ENCODE measurements around the gene AKAP13.

The AKAP13 gene

GRCh38 chr15:85492406-85492805 is 112.0 kb downstream of the AKAP13 start (continued):
- TF ChIP-seq ZNF596 (tag by site-specific recombination; IDR thresholded peaks at IDR 0.05) (no peak), ZNF518A (tag by site-specific recombination; conservative IDR thresholded peaks at IDR 0.05; ENCODE audit: low read depth) (no peak), ZNF24 (tag by site-specific recombination; IDR thresholded peaks at IDR 0.05) (no peak), ELK4 (IDR thresholded peaks at IDR 0.05; ENCODE audit: borderline replicate concordance, low read depth, low read length) (no peak), REPIN1 (tag by site-specific recombination; IDR thresholded peaks at IDR 0.05; ENCODE audit: low read depth) (no peak), ZNF114 (tag by site-specific recombination; IDR thresholded peaks at IDR 0.05) (no peak)
- TF ChIP-seq, protein P1, sequence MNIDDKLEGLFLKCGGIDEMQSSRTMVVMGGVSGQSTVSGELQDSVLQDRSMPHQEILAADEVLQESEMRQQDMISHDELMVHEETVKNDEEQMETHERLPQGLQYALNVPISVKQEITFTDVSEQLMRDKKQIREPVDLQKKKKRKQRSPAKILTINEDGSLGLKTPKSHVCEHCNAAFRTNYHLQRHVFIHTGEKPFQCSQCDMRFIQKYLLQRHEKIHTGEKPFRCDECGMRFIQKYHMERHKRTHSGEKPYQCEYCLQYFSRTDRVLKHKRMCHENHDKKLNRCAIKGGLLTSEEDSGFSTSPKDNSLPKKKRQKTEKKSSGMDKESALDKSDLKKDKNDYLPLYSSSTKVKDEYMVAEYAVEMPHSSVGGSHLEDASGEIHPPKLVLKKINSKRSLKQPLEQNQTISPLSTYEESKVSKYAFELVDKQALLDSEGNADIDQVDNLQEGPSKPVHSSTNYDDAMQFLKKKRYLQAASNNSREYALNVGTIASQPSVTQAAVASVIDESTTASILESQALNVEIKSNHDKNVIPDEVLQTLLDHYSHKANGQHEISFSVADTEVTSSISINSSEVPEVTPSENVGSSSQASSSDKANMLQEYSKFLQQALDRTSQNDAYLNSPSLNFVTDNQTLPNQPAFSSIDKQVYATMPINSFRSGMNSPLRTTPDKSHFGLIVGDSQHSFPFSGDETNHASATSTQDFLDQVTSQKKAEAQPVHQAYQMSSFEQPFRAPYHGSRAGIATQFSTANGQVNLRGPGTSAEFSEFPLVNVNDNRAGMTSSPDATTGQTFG (tag by site-specific recombination; IDR thresholded peaks at IDR 0.05; ENCODE audit: borderline replicate concordance), result no peak

- Histone ChIP-seq H3K9me3 (ENCODE audit: control insufficient read depth, insufficient read depth, low read depth, low read length) (no peaks in the 10 kb centered on the region), H3K27ac (ENCODE audit: extremely low read depth, low read depth, low read length) (no peak overlapping the region), H3K36me3 (ENCODE audit: control insufficient read depth in 2 of 2, insufficient read depth in 1 of 2, low read length in 2 of 2) (no peaks in the 10 kb centered on the region), H3K4me3 (ENCODE audit: low read depth, low read length) (no peak overlapping the region), H3K4me1 (ENCODE audit: control insufficient read depth, insufficient read depth, low read length) (peaks cover 40% of the 10 kb centered on the region)
- TF ChIP-seq ZSCAN18 (tag by site-specific recombination; IDR thresholded peaks at IDR 0.05), result no peak
- TF ChIP-seq, protein P2, sequence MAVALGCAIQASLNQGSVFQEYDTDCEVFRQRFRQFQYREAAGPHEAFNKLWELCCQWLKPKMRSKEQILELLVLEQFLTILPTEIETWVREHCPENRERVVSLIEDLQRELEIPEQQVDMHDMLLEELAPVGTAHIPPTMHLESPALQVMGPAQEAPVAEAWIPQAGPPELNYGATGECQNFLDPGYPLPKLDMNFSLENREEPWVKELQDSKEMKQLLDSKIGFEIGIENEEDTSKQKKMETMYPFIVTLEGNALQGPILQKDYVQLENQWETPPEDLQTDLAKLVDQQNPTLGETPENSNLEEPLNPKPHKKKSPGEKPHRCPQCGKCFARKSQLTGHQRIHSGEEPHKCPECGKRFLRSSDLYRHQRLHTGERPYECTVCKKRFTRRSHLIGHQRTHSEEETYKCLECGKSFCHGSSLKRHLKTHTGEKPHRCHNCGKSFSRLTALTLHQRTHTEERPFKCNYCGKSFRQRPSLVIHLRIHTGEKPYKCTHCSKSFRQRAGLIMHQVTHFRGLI (tag by site-specific recombination; IDR thresholded peaks at IDR 0.05), result peak; percentile 27; the same call in 1 of the 2 replicates
- TF ChIP-seq ZNF621 (tag by site-specific recombination; IDR thresholded peaks at IDR 0.05), result no peak
- TF ChIP-seq, protein P3, sequence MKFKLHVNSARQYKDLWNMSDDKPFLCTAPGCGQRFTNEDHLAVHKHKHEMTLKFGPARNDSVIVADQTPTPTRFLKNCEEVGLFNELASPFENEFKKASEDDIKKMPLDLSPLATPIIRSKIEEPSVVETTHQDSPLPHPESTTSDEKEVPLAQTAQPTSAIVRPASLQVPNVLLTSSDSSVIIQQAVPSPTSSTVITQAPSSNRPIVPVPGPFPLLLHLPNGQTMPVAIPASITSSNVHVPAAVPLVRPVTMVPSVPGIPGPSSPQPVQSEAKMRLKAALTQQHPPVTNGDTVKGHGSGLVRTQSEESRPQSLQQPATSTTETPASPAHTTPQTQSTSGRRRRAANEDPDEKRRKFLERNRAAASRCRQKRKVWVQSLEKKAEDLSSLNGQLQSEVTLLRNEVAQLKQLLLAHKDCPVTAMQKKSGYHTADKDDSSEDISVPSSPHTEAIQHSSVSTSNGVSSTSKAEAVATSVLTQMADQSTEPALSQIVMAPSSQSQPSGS (tag by site-specific recombination; IDR thresholded peaks at IDR 0.05; ENCODE audit: low read depth), result peak; percentile 57; the same call in 1 of the 2 replicates
- TF ChIP-seq ZNF366 (tag by site-specific recombination; conservative IDR thresholded peaks at IDR 0.05), result 0 out of 2 replicates have a peak, but pooled peaks have one; percentile 21
- TF ChIP-seq GLI4 (tag by site-specific recombination; IDR thresholded peaks at IDR 0.05), result no peak
- no peak for TF ChIP-seq ZBTB10 (tag by site-specific recombination; IDR thresholded peaks at IDR 0.05)
- no peak for TF ChIP-seq ZNF843 (tag by site-specific recombination; IDR thresholded peaks at IDR 0.05)
- peak; percentile 24; the same call in 1 of the 2 replicates for TF ChIP-seq TCF7L2 (IDR thresholded peaks at IDR 0.05; ENCODE audit: borderline replicate concordance, low read depth, low read length)
- TF ChIP-seq ZNF423 (tag by site-specific recombination; IDR thresholded peaks at IDR 0.05), result no peak
- TF ChIP-seq GFI1B (tag by site-specific recombination; IDR thresholded peaks at IDR 0.05), result no peak
- POLR2A ChIA-PET, result no interaction called here
- CTCF ChIA-PET, result interaction anchor here (1.2 to 1.5 kb wide), 3 partner anchors 10 to 162 kb away, joined by 3 to 19 read pairs (median 4); no protein-coding TSS in a partner anchor
Observed at GRCh38 chr15:85493260-85493659, 112.9 kb downstream of the AKAP13 start.

Measured in HEK293 (cell line).